ENCODE results near the gene METTL24. TPM values are rescaled to one million over a fixed set of nuclear protein-coding genes. Genes with fewer than 3 reads are reported as not detected.

The METTL24 gene
- total and polyA plus RNA-seq, 10 of the 15 experiments (the other 5 are each of a cell fraction or from before 2014, with no cell fraction given), result 0.20 TPM; not detected in 9

DNA sequence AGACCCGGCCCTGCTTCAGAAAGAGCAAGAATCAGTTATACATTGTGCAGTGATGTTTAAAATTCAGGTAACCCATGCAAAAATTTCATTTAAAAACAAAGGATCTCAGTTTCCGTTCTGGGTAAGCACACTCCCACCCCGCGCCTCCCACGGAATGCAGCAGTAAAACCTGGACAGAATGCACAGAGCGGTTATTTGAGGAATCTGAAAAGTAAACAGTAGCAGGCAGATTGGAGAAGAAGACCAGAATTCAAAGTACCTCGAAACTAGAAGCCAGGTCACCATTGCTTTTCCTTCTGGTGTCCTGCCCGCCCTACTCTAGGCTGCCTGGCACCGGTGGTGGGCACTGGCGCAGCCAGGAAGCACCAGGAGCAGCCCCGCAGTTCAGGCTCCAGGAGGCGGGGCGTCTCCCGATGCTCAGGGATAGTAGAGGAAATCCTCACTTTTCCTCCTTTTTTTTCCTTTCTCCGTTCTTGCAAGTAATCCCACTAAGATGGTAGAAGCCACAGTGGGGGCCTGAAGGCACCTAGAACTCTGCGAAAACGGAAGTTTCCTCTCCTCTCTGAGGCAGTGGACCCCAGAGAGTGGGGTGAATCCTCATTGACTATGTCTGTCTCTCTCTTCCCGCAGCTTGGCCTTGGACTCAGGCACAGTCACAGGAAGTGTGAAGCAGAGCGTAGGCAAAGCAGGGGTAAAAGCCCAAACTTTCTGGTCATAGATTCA is 28.3 kb downstream of the METTL24 start:
- Histone ChIP-seq H2AFZ (ENCODE audit: control insufficient read depth, low read depth, low read length) (no peak overlapping the region), H3K79me2 (ENCODE audit: control insufficient read depth, insufficient read depth, low read length) (no peaks in the 10 kb centered on the region), H3K9me3 (replicated peaks; ENCODE audit: control insufficient read depth, insufficient read depth, low read length) (no peaks in the 10 kb centered on the region), H3K27ac (ENCODE audit: control insufficient read depth, insufficient read depth) (no peak overlapping the region), H3K4me2 (ENCODE audit: control insufficient read depth, insufficient read depth) (no peak overlapping the region), H3K9ac (ENCODE audit: control insufficient read depth, insufficient read depth, low read length) (no peak overlapping the region), H3K27me3 (replicated peaks in 1 of 2; ENCODE audit: control insufficient read depth in 2 of 2, insufficient read depth in 2 of 2, low read length in 1 of 2) (no peaks in the 10 kb centered on the region; a peak in 1 of 4 replicates), H3K36me3 (ENCODE audit: control insufficient read depth in 2 of 2, insufficient read depth in 2 of 2, low read length in 1 of 2) (no peaks in the 10 kb centered on the region), H3K4me1 (ENCODE audit: control insufficient read depth, insufficient read depth, low read length) (no peaks in the 10 kb centered on the region), H3K4me3 (no peak overlapping the region), H4K20me1 (ENCODE audit: control insufficient read depth, insufficient read depth) (no peaks in the 10 kb centered on the region; the same call in 1 of the 2 replicates)
- in situ Hi-C loops (cut with MboI) (no loop called here), intact Hi-C loops (cut with micrococcal nuclease; ENCODE audit: unreplicated experiment) (no loop called here)
- BruUV-seq (replicated peaks), result no TSS peak
- 58% methylated on average over 19 of the region's 19 CpGs for WGBS (ENCODE audit: insufficient coverage, insufficient replicate concordance, low lambda C conversion rate, missing lambda C conversion rate)
- DNase-seq (ENCODE audit: low read depth, low spot score) (no peak), ATAC-seq (no peak), FAIRE-seq (no peak)
- SMC1A ChIA-PET (ENCODE audit: uncharacterized antibody, unreplicated experiment), result no interaction called here
- RAD21 ChIA-PET (ENCODE audit: unreplicated experiment), result no interaction called here
- POLR2A ChIA-PET, result no interaction called here
- CTCF ChIA-PET, result no interaction called here
- no peak for TF ChIP-seq PRDM15 (CRISPR knock-in tag; IDR thresholded peaks at IDR 0.05)
- TF ChIP-seq NRF1 (conservative IDR thresholded peaks at IDR 0.05; ENCODE audit: low read depth, low read length), result no peak
- no peak for TF ChIP-seq PAX5 (IDR thresholded peaks at IDR 0.05; ENCODE audit: borderline replicate concordance, low read depth, low read length)
- TF ChIP-seq NBN (IDR thresholded peaks at IDR 0.05), result no peak
- no peak for TF ChIP-seq ZNF622 (IDR thresholded peaks at IDR 0.05)
- no peak for TF ChIP-seq MLLT1 (IDR thresholded peaks at IDR 0.05)
- TF ChIP-seq, protein P1, sequence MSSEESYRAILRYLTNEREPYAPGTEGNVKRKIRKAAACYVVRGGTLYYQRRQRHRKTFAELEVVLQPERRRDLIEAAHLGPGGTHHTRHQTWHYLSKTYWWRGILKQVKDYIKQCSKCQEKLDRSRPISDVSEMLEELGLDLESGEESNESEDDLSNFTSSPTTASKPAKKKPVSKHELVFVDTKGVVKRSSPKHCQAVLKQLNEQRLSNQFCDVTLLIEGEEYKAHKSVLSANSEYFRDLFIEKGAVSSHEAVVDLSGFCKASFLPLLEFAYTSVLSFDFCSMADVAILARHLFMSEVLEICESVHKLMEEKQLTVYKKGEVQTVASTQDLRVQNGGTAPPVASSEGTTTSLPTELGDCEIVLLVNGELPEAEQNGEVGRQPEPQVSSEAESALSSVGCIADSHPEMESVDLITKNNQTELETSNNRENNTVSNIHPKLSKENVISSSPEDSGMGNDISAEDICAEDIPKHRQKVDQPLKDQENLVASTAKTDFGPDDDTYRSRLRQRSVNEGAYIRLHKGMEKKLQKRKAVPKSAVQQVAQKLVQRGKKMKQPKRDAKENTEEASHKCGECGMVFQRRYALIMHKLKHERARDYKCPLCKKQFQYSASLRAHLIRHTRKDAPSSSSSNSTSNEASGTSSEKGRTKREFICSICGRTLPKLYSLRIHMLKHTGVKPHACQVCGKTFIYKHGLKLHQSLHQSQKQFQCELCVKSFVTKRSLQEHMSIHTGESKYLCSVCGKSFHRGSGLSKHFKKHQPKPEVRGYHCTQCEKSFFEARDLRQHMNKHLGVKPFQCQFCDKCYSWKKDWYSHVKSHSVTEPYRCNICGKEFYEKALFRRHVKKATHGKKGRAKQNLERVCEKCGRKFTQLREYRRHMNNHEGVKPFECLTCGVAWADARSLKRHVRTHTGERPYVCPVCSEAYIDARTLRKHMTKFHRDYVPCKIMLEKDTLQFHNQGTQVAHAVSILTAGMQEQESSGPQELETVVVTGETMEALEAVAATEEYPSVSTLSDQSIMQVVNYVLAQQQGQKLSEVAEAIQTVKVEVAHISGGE (CRISPR knock-in tag; IDR thresholded peaks at IDR 0.05), result no peak
- no peak for TF ChIP-seq ZBED1 (IDR thresholded peaks at IDR 0.05; ENCODE audit: borderline replicate concordance)
- no peak for TF ChIP-seq TAF1 (IDR thresholded peaks at IDR 0.05; ENCODE audit: borderline replicate concordance, low read depth, low read length)
- TF ChIP-seq SREBF1 (IDR thresholded peaks at IDR 0.05; ENCODE audit: low read length), result no peak
- no peak for TF ChIP-seq HCFC1 (IDR thresholded peaks at IDR 0.05; ENCODE audit: low read length)
- TF ChIP-seq HDGF (IDR thresholded peaks at IDR 0.05), result no peak
- no peak for TF ChIP-seq CTCF (IDR thresholded peaks at IDR 0.05 in 2 of 3, conservative IDR thresholded peaks at IDR 0.05 in 1 of 3; ENCODE audit: control insufficient read depth in 2 of 3, extremely low read depth in 1 of 3, insufficient read depth in 1 of 3, low read depth in 3 of 3, low read length in 3 of 3)
- TF ChIP-seq BHLHE40 (IDR thresholded peaks at IDR 0.05; ENCODE audit: borderline replicate concordance in 1 of 2, low read depth in 2 of 2, low read length in 1 of 2), result no peak

Measured in GM12878 (cell line).